ENCODE results near the gene VIT.

GRCh38 chr2:36710858-36711515, 14.5 kb downstream of the VIT start:
- TF ChIP-seq CTCF (IDR thresholded peaks at IDR 0.05) (no peak), POLR2A (IDR thresholded peaks at IDR 0.05) (no peak), EP300 (IDR thresholded peaks at IDR 0.05) (no peak)
